IMR-90 (cell line): ENCODE results near the gene CPLX1. TPM values are rescaled to one million over a fixed set of nuclear protein-coding genes. Genes with fewer than 3 reads are reported as not detected.

Source experiments
- ATAC-seq: fragments of 200-7000 bp; cut with Tn5 transposase; 2 replicates; pipeline ENCODE4 v1.9.1; 2020; ENCODE audit warnings: low read depth, mild to moderate bottlenecking, moderate library complexity
- BruUV-seq: library from RNA; stranded (reverse); fragments of 400-500 nt; replicated peaks from 2 replicates; lab custom pipeline; 2021; lab: Mats Ljungman, UMichigan
- CTCF ChIA-PET: fragments of 300-600 bp; formaldehyde crosslinking; extraction: SDS; loops from one replicate; lab custom pipeline; 2021; ENCODE audit warnings: antibody characterized with exemption; lab: Yijun Ruan, JAX
- POLR2A ChIA-PET: fragments of 300-600 bp; sonication (Branson Sonifier 250); formaldehyde crosslinking; loops from one replicate; lab custom pipeline; 2022; ENCODE audit warnings: antibody characterized with exemption; ENCODE audit not compliant: unreplicated experiment; lab: Charles Lee
- DNase-seq: peaks from one replicate; pipeline ENCODE4 v3.0.0; 2013
- H2AFZ ChIP-seq: replicated peaks from 2 replicates; pipeline ENCODE3; 2013; ENCODE audit warnings: low read length, mild to moderate bottlenecking; ENCODE audit not compliant: poor library complexity
- H2AK5ac ChIP-seq: 2 replicates; pipeline ENCODE4 v1.6.1; 2013; ENCODE audit warnings: low read depth, low read length, inconsistent platforms
- H2AK9ac ChIP-seq: replicated peaks from 2 replicates; pipeline ENCODE3; 2013; ENCODE audit warnings: mild to moderate bottlenecking, low read depth, low read length, moderate library complexity; ENCODE audit not compliant: poor library complexity
- H2BK120ac ChIP-seq: 2 replicates; pipeline ENCODE4 v1.6.1; 2013; ENCODE audit warnings: low read depth, low read length, inconsistent platforms
- H2BK15ac ChIP-seq: 3 replicates; pipeline ENCODE4 v1.6.1; 2013; ENCODE audit warnings: low read depth, low read length, inconsistent platforms
- H2BK20ac ChIP-seq: 2 replicates; pipeline ENCODE4 v1.6.1; 2013; ENCODE audit warnings: low read depth, mild to moderate bottlenecking, inconsistent platforms, low read length, moderate library complexity
- H2BK5ac ChIP-seq: 2 replicates; pipeline ENCODE4 v1.6.1; 2013; ENCODE audit warnings: mild to moderate bottlenecking, low read depth, low read length, inconsistent platforms; ENCODE audit not compliant: poor library complexity, severe bottlenecking
- H3K14ac ChIP-seq: replicated peaks from 2 replicates; pipeline ENCODE4 v1.6.1; 2013; ENCODE audit warnings: low read depth, low read length, inconsistent platforms
- H3K18ac ChIP-seq: 2 replicates; pipeline ENCODE4 v1.6.1; 2013; ENCODE audit warnings: low read depth, low read length, control low read depth
- H3K23ac ChIP-seq: 2 replicates; pipeline ENCODE4 v1.6.1; 2013; ENCODE audit warnings: low read depth, low read length, inconsistent platforms
- H3K27ac ChIP-seq: 2 replicates; pipeline ENCODE4 v1.5.1; 2013; ENCODE audit warnings: mild to moderate bottlenecking, control low read depth, low read length; ENCODE audit not compliant: insufficient read depth
- H3K27me3 ChIP-seq: 2 replicates; pipeline ENCODE4 v1.6.1; 2013; ENCODE audit warnings: low read length; ENCODE audit not compliant: control insufficient read depth, insufficient read depth
- H3K36me3 ChIP-seq: 2 replicates; pipeline ENCODE4 v1.6.1; 2013; ENCODE audit warnings: low read length, mixed read lengths; ENCODE audit not compliant: control insufficient read depth, insufficient read depth
- H3K4ac ChIP-seq: 2 replicates; pipeline ENCODE4 v1.6.1; 2013; ENCODE audit warnings: low read depth, low read length, inconsistent platforms
- H3K4me1 ChIP-seq: 2 replicates; pipeline ENCODE4 v1.6.1; 2013; ENCODE audit warnings: low read length, mixed read lengths; ENCODE audit not compliant: control insufficient read depth, insufficient read depth
- H3K4me2 ChIP-seq: 2 replicates; pipeline ENCODE4 v1.6.1; 2013; ENCODE audit warnings: low read depth, mild to moderate bottlenecking, control low read depth, low read length, moderate library complexity
- H3K4me3 ChIP-seq: 2 replicates; pipeline ENCODE4 v1.5.1; 2013; ENCODE audit warnings: low read depth, mild to moderate bottlenecking, control low read depth, low read length, moderate library complexity; ENCODE audit not compliant: insufficient read depth
- H3K56ac ChIP-seq: 2 replicates; pipeline ENCODE4 v1.6.1; 2013; ENCODE audit warnings: low read length, inconsistent platforms; ENCODE audit not compliant: insufficient read depth; ENCODE audit errors: extremely low read depth
- H3K79me1 ChIP-seq, 2 experiments: 2 replicates each; pipeline ENCODE4 v1.6.1; 2013; ENCODE audit warnings: low read length in 2 of 2, inconsistent platforms in 1 of 2, low read depth in 1 of 2
- H3K9ac ChIP-seq: 2 replicates; pipeline ENCODE4 v1.6.1; 2013; ENCODE audit warnings: low read depth, low read length, control low read depth
- H3K9me1 ChIP-seq: 2 replicates; pipeline ENCODE4 v1.6.1; 2013; ENCODE audit warnings: low read length, inconsistent platforms; ENCODE audit not compliant: insufficient read depth
- H3K9me3 ChIP-seq: 2 replicates; pipeline ENCODE4 v1.6.1; 2013; ENCODE audit warnings: low read length; ENCODE audit not compliant: control insufficient read depth, insufficient read depth
- H4K20me1 ChIP-seq: 2 replicates; pipeline ENCODE4 v1.6.1; 2013; ENCODE audit warnings: low read length, inconsistent platforms; ENCODE audit not compliant: insufficient read depth
- H4K5ac ChIP-seq: 2 replicates; pipeline ENCODE4 v1.6.1; 2013; ENCODE audit warnings: mild to moderate bottlenecking, low read depth, low read length, control low read depth
- H4K8ac ChIP-seq, 2 experiments: 2 replicates each; pipeline ENCODE4 v1.6.1; 2013; ENCODE audit warnings: low read depth in 2 of 2, low read length in 2 of 2, control low read depth in 1 of 2, inconsistent platforms in 1 of 2
- H4K91ac ChIP-seq: 2 replicates; pipeline ENCODE4 v1.6.1; 2013; ENCODE audit warnings: low read depth, low read length, inconsistent platforms; ENCODE audit not compliant: insufficient read depth
- BHLHE40 ChIP-seq: fragments of 150-350 bp; IDR thresholded peaks from 2 replicates; pipeline ENCODE4 v1.6.1; 2016; ENCODE audit warnings: mild to moderate bottlenecking, low read depth, low read length
- CEBPB ChIP-seq: IDR thresholded peaks from 2 replicates; pipeline ENCODE4 v1.6.1; 2012; ENCODE audit warnings: low read depth, low read length, improper control_type of control experiment
- CHD1 ChIP-seq: IDR thresholded peaks from 2 replicates; pipeline ENCODE4 v1.6.1; 2012; ENCODE audit warnings: low read depth, low read length, improper control_type of control experiment
- FOS ChIP-seq: fragments of 150-350 bp; IDR thresholded peaks from 2 replicates; pipeline ENCODE4 v1.6.1; 2016; ENCODE audit warnings: low read depth, low read length
- MAFK ChIP-seq: IDR thresholded peaks from 2 replicates; pipeline ENCODE4 v1.6.1; 2012; ENCODE audit warnings: low read depth, low read length, improper control_type of control experiment
- MAZ ChIP-seq: IDR thresholded peaks from 2 replicates; pipeline ENCODE4 v1.6.1; 2012; ENCODE audit warnings: low read depth, mild to moderate bottlenecking, low read length, improper control_type of control experiment, moderate library complexity, borderline replicate concordance
- MXI1 ChIP-seq: IDR thresholded peaks from 2 replicates; pipeline ENCODE4 v1.6.1; 2012; ENCODE audit warnings: low read depth, mild to moderate bottlenecking, low read length, moderate library complexity, borderline replicate concordance
- NFE2L2 ChIP-seq: fragments of 150-350 bp; IDR thresholded peaks from 2 replicates; pipeline ENCODE4 v1.6.1; 2016; ENCODE audit warnings: low read depth, mild to moderate bottlenecking, low read length
- POLR2A ChIP-seq: IDR thresholded peaks from 2 replicates; pipeline ENCODE4 v1.6.1; 2012; ENCODE audit warnings: mild to moderate bottlenecking, low read depth, low read length
- RAD21 ChIP-seq: IDR thresholded peaks from 2 replicates; pipeline ENCODE4 v1.6.1; 2012; ENCODE audit warnings: low read length, improper control_type of control experiment
- RCOR1 ChIP-seq: IDR thresholded peaks from 2 replicates; pipeline ENCODE4 v1.6.1; 2012; ENCODE audit warnings: mild to moderate bottlenecking, low read length, improper control_type of control experiment; ENCODE audit not compliant: insufficient replicate concordance
- RFX5 ChIP-seq: IDR thresholded peaks from 2 replicates; pipeline ENCODE4 v1.8.0; 2012; ENCODE audit warnings: low read depth, mild to moderate bottlenecking, low read length, moderate library complexity
- SMC3 ChIP-seq: fragments of 150-350 bp; IDR thresholded peaks from 2 replicates; pipeline ENCODE4 v1.6.1; 2016; ENCODE audit warnings: low read depth, mild to moderate bottlenecking, antibody characterized with exemption, low read length, moderate library complexity
- WGBS, 2 experiments: methylation state at CpG; one replicate each; pipeline versions ENCODE4 v1.1.5 to v1.1.7; 2013; ENCODE audit warnings: missing lambda C conversion rate in 2 of 2; ENCODE audit not compliant: insufficient read length in 1 of 2; ENCODE audit errors: extremely low coverage in 2 of 2; 5-methylcytosine and 5-hydroxymethylcytosine counted together
- dilution Hi-C: fragments of 300-500 bp; cut with HindIII; formaldehyde crosslinking; loops from one replicate; pipeline ENCODE4 v1.14.3; 2018; ENCODE audit warnings: low sequenced_read_pairs; ENCODE audit not compliant: unreplicated experiment
- in situ Hi-C: fragments of 300-500 bp; cut with MboI; formaldehyde crosslinking; loops from 3 replicates; pipeline ENCODE4 v1.14.3; 2019; ENCODE audit warnings: low sequenced_read_pairs, inconsistent platforms, mixed read lengths
- intact Hi-C: fragments of 100-400 bp; cut with micrococcal nuclease; formaldehyde crosslinking; loops from 2 replicates; pipeline ENCODE4 v1.10.0; 2022
- polyA plus RNA-seq, 3 experiments: library from polyadenylated mRNA; depleted of rRNA; stranded (reverse); fragments of >200 nt; gene quantifications; 2 replicates each; pipeline ENCODE4 v1.2.3, GENCODE V29; 2012; ENCODE audit warnings: low replicate concordance in 1 of 3
- total RNA-seq: library from RNA; depleted of rRNA; stranded (reverse); fragments of >200 nt; gene quantifications from 2 replicates; pipeline ENCODE4 v1.2.3, GENCODE V29; 2012
- TF ChIP-seq, protein P1 (sequence below): fragments of 150-350 bp; IDR thresholded peaks from 2 replicates; pipeline ENCODE4 v1.6.1; 2016; ENCODE audit warnings: low read depth, mild to moderate bottlenecking, low read length, moderate library complexity, borderline replicate concordance
- TF ChIP-seq, protein P2 (sequence below): conservative IDR thresholded peaks from 2 replicates; pipeline ENCODE4 v1.5.1; 2012; ENCODE audit warnings: mild to moderate bottlenecking, low read depth, low read length, improper control_type of control experiment
- TF ChIP-seq, protein P3 (sequence below): fragments of 150-350 bp; IDR thresholded peaks from 2 replicates; pipeline ENCODE4 v1.6.1; 2017; ENCODE audit warnings: mild to moderate bottlenecking, antibody characterized with exemption, low read length, low read depth

Gene CPLX1
- total and polyA plus RNA-seq, 2 of the 4 experiments (the other 2 are of a cell fraction) = 0.05 TPM; not detected in 1

DNA sequence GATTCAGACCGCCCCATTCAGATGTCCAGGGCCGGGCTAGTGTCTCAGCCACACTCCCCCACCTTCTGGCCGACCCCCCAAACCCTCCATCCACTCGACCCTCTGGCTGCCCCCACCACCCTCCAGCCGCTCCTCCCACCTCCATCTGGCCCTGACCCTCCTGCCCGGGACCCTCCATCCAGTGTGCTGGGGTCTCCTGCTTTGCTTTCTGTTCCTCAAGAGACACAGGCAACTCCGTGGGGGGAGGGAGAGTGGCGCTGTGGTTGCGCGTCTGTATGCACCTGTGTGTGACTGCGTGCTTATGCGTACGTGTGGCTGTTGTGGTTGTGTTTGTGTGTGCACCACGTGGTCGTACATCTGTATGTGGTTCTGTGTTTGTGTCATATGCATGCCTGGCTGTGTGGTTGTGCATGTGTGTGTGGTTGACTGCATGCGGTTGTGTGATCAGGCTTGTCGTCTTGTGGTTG, 33.3 kb downstream of the CPLX1 start:
- Histone ChIP-seq H2AFZ (peak overlapping the region; percentile 56), H3K4ac (no peak overlapping the region), H4K5ac (no peak overlapping the region), H3K9ac (no peak overlapping the region), H3K9me3 (no peaks in the 10 kb centered on the region), H3K27me3 (peaks cover 73% of the 10 kb centered on the region), H2BK20ac (no peak overlapping the region), H3K27ac (no peak overlapping the region), H3K23ac (no peak overlapping the region), H2BK15ac (no peak overlapping the region), H3K14ac (no peak overlapping the region), H3K9me1 (no peaks in the 10 kb centered on the region), H4K91ac (no peak overlapping the region), H3K79me1 (no peaks in the 10 kb centered on the region), H4K20me1 (no peaks in the 10 kb centered on the region), H2AK9ac (no peak overlapping the region), H3K4me1 (no peaks in the 10 kb centered on the region), H2BK120ac (no peak overlapping the region), H3K18ac (no peak overlapping the region), H2BK5ac (no peak overlapping the region), H3K4me2 (no peak overlapping the region; the same call in 1 of the 2 replicates), H3K4me3 (no peak overlapping the region), H4K8ac (no peak overlapping the region), H3K56ac (no peak overlapping the region), H2AK5ac (no peak overlapping the region), H3K36me3 (no peaks in the 10 kb centered on the region)
- WGBS, 2 experiments = 46% methylated on average over 12 of the region's 17 CpGs; no CpG with 5 or more reads in 1 of the 2 experiments
- ATAC-seq (no peak), DNase-seq (no peak)
- ChIA-PET POLR2A (no interaction called here), CTCF (no interaction called here)
- dilution Hi-C loops = no loop called here
- intact Hi-C loops = no loop called here
- no peak for TF ChIP-seq RCOR1
- TF ChIP-seq FOS = no peak
- TF ChIP-seq CEBPB = no peak
- TF ChIP-seq CHD1 = no peak
- TF ChIP-seq RFX5 = no peak
- TF ChIP-seq, protein P1, sequence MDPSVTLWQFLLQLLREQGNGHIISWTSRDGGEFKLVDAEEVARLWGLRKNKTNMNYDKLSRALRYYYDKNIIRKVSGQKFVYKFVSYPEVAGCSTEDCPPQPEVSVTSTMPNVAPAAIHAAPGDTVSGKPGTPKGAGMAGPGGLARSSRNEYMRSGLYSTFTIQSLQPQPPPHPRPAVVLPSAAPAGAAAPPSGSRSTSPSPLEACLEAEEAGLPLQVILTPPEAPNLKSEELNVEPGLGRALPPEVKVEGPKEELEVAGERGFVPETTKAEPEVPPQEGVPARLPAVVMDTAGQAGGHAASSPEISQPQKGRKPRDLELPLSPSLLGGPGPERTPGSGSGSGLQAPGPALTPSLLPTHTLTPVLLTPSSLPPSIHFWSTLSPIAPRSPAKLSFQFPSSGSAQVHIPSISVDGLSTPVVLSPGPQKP = no peak
- TF ChIP-seq, protein P2, sequence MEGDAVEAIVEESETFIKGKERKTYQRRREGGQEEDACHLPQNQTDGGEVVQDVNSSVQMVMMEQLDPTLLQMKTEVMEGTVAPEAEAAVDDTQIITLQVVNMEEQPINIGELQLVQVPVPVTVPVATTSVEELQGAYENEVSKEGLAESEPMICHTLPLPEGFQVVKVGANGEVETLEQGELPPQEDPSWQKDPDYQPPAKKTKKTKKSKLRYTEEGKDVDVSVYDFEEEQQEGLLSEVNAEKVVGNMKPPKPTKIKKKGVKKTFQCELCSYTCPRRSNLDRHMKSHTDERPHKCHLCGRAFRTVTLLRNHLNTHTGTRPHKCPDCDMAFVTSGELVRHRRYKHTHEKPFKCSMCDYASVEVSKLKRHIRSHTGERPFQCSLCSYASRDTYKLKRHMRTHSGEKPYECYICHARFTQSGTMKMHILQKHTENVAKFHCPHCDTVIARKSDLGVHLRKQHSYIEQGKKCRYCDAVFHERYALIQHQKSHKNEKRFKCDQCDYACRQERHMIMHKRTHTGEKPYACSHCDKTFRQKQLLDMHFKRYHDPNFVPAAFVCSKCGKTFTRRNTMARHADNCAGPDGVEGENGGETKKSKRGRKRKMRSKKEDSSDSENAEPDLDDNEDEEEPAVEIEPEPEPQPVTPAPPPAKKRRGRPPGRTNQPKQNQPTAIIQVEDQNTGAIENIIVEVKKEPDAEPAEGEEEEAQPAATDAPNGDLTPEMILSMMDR = no peak
- TF ChIP-seq RAD21 = no peak
- TF ChIP-seq POLR2A = no peak
- TF ChIP-seq BHLHE40 = no peak
- TF ChIP-seq NFE2L2 = no peak
- TF ChIP-seq, protein P3, sequence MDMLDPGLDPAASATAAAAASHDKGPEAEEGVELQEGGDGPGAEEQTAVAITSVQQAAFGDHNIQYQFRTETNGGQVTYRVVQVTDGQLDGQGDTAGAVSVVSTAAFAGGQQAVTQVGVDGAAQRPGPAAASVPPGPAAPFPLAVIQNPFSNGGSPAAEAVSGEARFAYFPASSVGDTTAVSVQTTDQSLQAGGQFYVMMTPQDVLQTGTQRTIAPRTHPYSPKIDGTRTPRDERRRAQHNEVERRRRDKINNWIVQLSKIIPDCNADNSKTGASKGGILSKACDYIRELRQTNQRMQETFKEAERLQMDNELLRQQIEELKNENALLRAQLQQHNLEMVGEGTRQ = no peak
- TF ChIP-seq MAZ = no peak
- TF ChIP-seq SMC3 = no peak
- TF ChIP-seq MXI1 = no peak
- TF ChIP-seq MAFK = no peak
- in situ Hi-C loops = no loop called here
- BruUV-seq = no TSS peak
